ENCODE results near the gene PPRC1. TPM values are rescaled to one million over a fixed set of nuclear protein-coding genes. Genes with fewer than 3 reads are reported as not detected.

PPRC1 gene
- total and polyA plus RNA-seq, 2 experiments from 2014 or later, result 43.2 to 67.5 TPM

DNA sequence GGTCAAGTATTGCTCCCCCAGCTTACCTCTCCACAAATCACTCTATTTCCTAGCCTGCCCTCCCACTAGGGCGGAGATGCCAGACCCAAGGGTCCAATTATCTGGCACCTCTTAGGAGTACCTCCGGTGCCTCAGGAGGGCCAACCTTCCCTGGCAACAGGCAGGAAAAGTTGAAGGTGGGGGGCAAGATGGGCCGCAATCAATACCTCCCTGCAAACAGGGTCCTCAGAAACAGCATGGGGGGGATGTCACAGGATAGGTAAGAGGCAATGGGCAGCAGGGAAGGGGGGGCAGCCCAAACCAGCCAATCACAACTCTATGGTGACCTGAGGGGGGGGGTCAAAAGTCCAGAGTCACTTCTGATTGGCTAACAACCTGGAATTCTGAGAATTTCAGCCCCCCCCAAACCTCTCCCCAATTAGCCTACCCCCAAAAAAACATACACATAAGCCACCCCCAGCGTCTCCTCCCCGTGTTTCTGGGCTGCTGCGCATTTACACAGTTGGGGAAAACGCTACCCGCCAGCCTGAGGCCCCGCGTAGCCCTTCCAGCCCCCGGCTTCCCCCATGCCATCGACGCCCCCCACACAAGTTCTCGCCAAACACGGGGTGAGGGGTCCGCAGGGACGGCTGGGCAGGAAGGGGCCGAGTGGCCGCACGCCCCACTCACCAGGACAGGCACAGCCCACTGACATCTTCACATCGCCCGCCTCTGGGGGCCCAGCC, 13.3 kb upstream of the PPRC1 start:
- peaks cover 64% of the 10 kb centered on the region for H3K4me1 Mint-ChIP-seq

More for the DNA sequence above, 13.3 kb upstream of the PPRC1 start:
- H3K27me3 ChIP-seq (ENCODE audit: insufficient read depth), result no peaks in the 10 kb centered on the region
- H3K36me3 ChIP-seq (ENCODE audit: insufficient read depth), result no peaks in the 10 kb centered on the region
- TF ChIP-seq POLR2AphosphoS5 (IDR thresholded peaks at IDR 0.05; ENCODE audit: low read depth), result peak; percentile 53
- TF ChIP-seq REST (IDR thresholded peaks at IDR 0.05; ENCODE audit: unreplicated experiment), result no peak
- no peak for TF ChIP-seq JUNB (IDR thresholded peaks at IDR 0.05; ENCODE audit: unreplicated experiment)
- no peak for TF ChIP-seq STAT1 (IDR thresholded peaks at IDR 0.05; ENCODE audit: unreplicated experiment)
- TF ChIP-seq, protein P1, sequence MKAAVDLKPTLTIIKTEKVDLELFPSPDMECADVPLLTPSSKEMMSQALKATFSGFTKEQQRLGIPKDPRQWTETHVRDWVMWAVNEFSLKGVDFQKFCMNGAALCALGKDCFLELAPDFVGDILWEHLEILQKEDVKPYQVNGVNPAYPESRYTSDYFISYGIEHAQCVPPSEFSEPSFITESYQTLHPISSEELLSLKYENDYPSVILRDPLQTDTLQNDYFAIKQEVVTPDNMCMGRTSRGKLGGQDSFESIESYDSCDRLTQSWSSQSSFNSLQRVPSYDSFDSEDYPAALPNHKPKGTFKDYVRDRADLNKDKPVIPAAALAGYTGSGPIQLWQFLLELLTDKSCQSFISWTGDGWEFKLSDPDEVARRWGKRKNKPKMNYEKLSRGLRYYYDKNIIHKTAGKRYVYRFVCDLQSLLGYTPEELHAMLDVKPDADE (IDR thresholded peaks at IDR 0.05), result 0 out of 2 replicates have a peak, but pooled peaks have one; percentile 41
- no peak for TF ChIP-seq EZH2phosphoT487 (IDR thresholded peaks at IDR 0.05; ENCODE audit: unreplicated experiment)
- H3K4me1 ChIP-seq (ENCODE audit: insufficient read depth), result peaks cover 56% of the 10 kb centered on the region
- ATAC-seq (peak; percentile 1), DNase-seq (ENCODE audit: low spot score) (peak; percentile 82)
- Mint-ChIP-seq H3K4me3 (peak overlapping the region; percentile 93), H3K36me3 (ENCODE audit: low read depth) (peaks cover 3% of the 10 kb centered on the region; the same call in 1 of the 3 replicates), H3K27me3 (ENCODE audit: insufficient read depth, low read depth, poor library complexity) (peaks cover 21% of the 10 kb centered on the region), H3K9me3 (no peaks in the 10 kb centered on the region; the same call in 2 of the 3 replicates), H3K27ac (peak overlapping the region; percentile 93)
- H3K79me2 ChIP-seq (replicated peaks; ENCODE audit: insufficient read depth), result peaks cover 49% of the 10 kb centered on the region
- H3K27ac ChIP-seq (ENCODE audit: low read depth), result peak overlapping the region; percentile 98
- H3F3A ChIP-seq (replicated peaks; ENCODE audit: low read depth), result peaks cover 21% of the 10 kb centered on the region
- H3K9me2 ChIP-seq (ENCODE audit: insufficient read depth), result no peaks in the 10 kb centered on the region
- peak overlapping the region; percentile 80 for H3K4me2 ChIP-seq
- H4K20me1 ChIP-seq (replicated peaks; ENCODE audit: insufficient read depth), result no peaks in the 10 kb centered on the region; the same call in 1 of the 2 replicates
- peak overlapping the region; percentile 95 for H3K4me3 ChIP-seq
- H2AFZ ChIP-seq, result no peak overlapping the region
